Neural cell (in vitro differentiated cells): ENCODE results near the gene HPCA. TPM values are rescaled to one million over a fixed set of nuclear protein-coding genes. Genes with fewer than 3 reads are reported as not detected.

Source experiments
- H2AFZ ChIP-seq: fragments of 200-600, 300-800 bp; sonication (generic), shearing (Covaris generic); 2 replicates; pipeline ENCODE4 v1.6.0; 2014; ENCODE audit warnings: low read depth, mild to moderate bottlenecking, antibody characterized with exemption, low read length, moderate library complexity
- H3F3A ChIP-seq: fragments of 200-600 bp; shearing (Covaris generic); 2 replicates; pipeline ENCODE4 v1.6.1; 2016; ENCODE audit warnings: mild to moderate bottlenecking, moderate library complexity, mixed read lengths, antibody characterized with exemption, low read length; ENCODE audit not compliant: insufficient read depth, poor library complexity, severe bottlenecking
- H3K27ac ChIP-seq: fragments of 200-600, 300-800 bp; sonication (generic), shearing (Covaris generic); 2 replicates; pipeline ENCODE4 v1.5.1; 2014; ENCODE audit warnings: mild to moderate bottlenecking, low read length, moderate library complexity
- H3K27me3 ChIP-seq: fragments of 300-800, 200-600 bp; sonication (generic), shearing (Covaris generic); 2 replicates; pipeline ENCODE4 v1.6.0; 2014; ENCODE audit warnings: mild to moderate bottlenecking, low read depth, low read length, moderate library complexity; ENCODE audit not compliant: insufficient read depth
- H3K36me3 ChIP-seq: fragments of 300-800, 200-600 bp; sonication (generic), shearing (Covaris generic); 2 replicates; pipeline ENCODE4 v1.5.1; 2014; ENCODE audit warnings: mild to moderate bottlenecking, antibody characterized with exemption, low read length, moderate library complexity; ENCODE audit not compliant: insufficient read depth
- H3K4me2 ChIP-seq: fragments of 300-800, 200-600 bp; sonication (generic), shearing (Covaris generic); 2 replicates; pipeline ENCODE4 v1.6.0; 2014; ENCODE audit warnings: mild to moderate bottlenecking, low read length
- H3K4me3 ChIP-seq: fragments of 300-800, 200-600 bp; sonication (generic), shearing (Covaris generic); 2 replicates; pipeline ENCODE4 v1.5.1; 2014; ENCODE audit warnings: mild to moderate bottlenecking, low read length, moderate library complexity
- H3K79me2 ChIP-seq: fragments of 200-600 bp; shearing (Covaris generic); replicated peaks from 2 replicates; pipeline ENCODE4 v1.6.0; 2014; ENCODE audit warnings: mild to moderate bottlenecking, low read length, moderate library complexity; ENCODE audit not compliant: insufficient read depth
- H3K9ac ChIP-seq: fragments of 300-800, 200-600 bp; sonication (generic), shearing (Covaris generic); 2 replicates; pipeline ENCODE4 v1.6.1; 2016; ENCODE audit warnings: mild to moderate bottlenecking, low read length, mixed read lengths
- H3K9me2 ChIP-seq: fragments of 200-600 bp; shearing (Covaris generic); 2 replicates; pipeline ENCODE4 v1.6.1; 2016; ENCODE audit warnings: mild to moderate bottlenecking, low read length, mixed read lengths; ENCODE audit not compliant: insufficient read depth
- H3K9me3 ChIP-seq: fragments of 200-600, 300-800 bp; sonication (generic), shearing (Covaris generic); 2 replicates; pipeline ENCODE4 v1.6.1; 2016; ENCODE audit warnings: mild to moderate bottlenecking, mixed run types, low read length, moderate library complexity, mixed read lengths
- H4K20me1 ChIP-seq: fragments of 200-600 bp; shearing (Covaris generic); 2 replicates; pipeline ENCODE4 v1.6.1; 2016; ENCODE audit warnings: mild to moderate bottlenecking, mixed run types; ENCODE audit not compliant: insufficient read depth
- CTCF ChIP-seq: fragments of 450-650 bp; IDR thresholded peaks from 2 replicates; pipeline ENCODE4 v1.5.1; 2014; ENCODE audit warnings: antibody characterized with exemption, mild to moderate bottlenecking, moderate library complexity; ENCODE audit not compliant: poor library complexity, severe bottlenecking
- EP300 ChIP-seq: fragments of 450-650 bp; conservative IDR thresholded peaks from 2 replicates; pipeline ENCODE4 v1.6.1; 2014; ENCODE audit warnings: antibody characterized with exemption, mild to moderate bottlenecking, moderate library complexity; ENCODE audit not compliant: poor library complexity, severe bottlenecking
- EZH2 ChIP-seq: fragments of 200-600, 300-800 bp; shearing (Covaris generic), sonication (generic); IDR thresholded peaks from 2 replicates; pipeline ENCODE4 v1.6.1; 2014; ENCODE audit warnings: antibody characterized with exemption, low read length, borderline replicate concordance, mild to moderate bottlenecking; ENCODE audit not compliant: insufficient read depth, poor library complexity, severe bottlenecking
- MXI1 ChIP-seq: fragments of 450-650 bp; conservative IDR thresholded peaks from 2 replicates; pipeline ENCODE4 v1.6.1; 2014; ENCODE audit warnings: antibody characterized with exemption, mild to moderate bottlenecking; ENCODE audit not compliant: poor library complexity, severe bottlenecking
- POLR2AphosphoS5 ChIP-seq: IDR thresholded peaks from 2 replicates; pipeline ENCODE4 v1.6.1; 2012
- RAD21 ChIP-seq: fragments of 450-650 bp; conservative IDR thresholded peaks from 2 replicates; pipeline ENCODE4 v1.6.1; 2014; ENCODE audit warnings: antibody characterized with exemption, mild to moderate bottlenecking, moderate library complexity
- REST ChIP-seq: IDR thresholded peaks from 2 replicates; pipeline ENCODE4 v1.6.1; 2012; ENCODE audit warnings: borderline replicate concordance
- SMC3 ChIP-seq: fragments of 450-650 bp; conservative IDR thresholded peaks from 2 replicates; pipeline ENCODE4 v1.6.1; 2014; ENCODE audit warnings: antibody characterized with exemption, mild to moderate bottlenecking, moderate library complexity; ENCODE audit not compliant: poor library complexity
- TAF1 ChIP-seq: IDR thresholded peaks from 2 replicates; pipeline ENCODE4 v1.6.1; 2012; ENCODE audit warnings: low read depth
- polyA plus RNA-seq: library from polyadenylated mRNA; depleted of rRNA; stranded (reverse); fragments of >200 nt; gene quantifications from 2 replicates; pipeline ENCODE4 v1.2.3, GENCODE V29; 2014

Gene HPCA
- polyA plus RNA-seq, 1 donor from 2014 or later, result 1.9 TPM

- H3K9me2 ChIP-seq, result no peaks in the 10 kb centered on the region
- H3F3A ChIP-seq, result peaks cover 4% of the 10 kb centered on the region
- TF ChIP-seq EZH2 (no peak), CTCF (no peak), EP300 (no peak), SMC3 (no peak), REST (no peak), MXI1 (no peak), TAF1 (no peak), RAD21 (no peak), POLR2AphosphoS5 (no peak)
- no peak overlapping the region for H3K4me3 ChIP-seq
- no peaks in the 10 kb centered on the region for H4K20me1 ChIP-seq
- H3K4me2 ChIP-seq, result no peak overlapping the region
- no peak overlapping the region for H3K9ac ChIP-seq
- no peaks in the 10 kb centered on the region for H3K9me3 ChIP-seq
- H3K27ac ChIP-seq, result no peak overlapping the region
- no peak overlapping the region for H2AFZ ChIP-seq
- no peaks in the 10 kb centered on the region for H3K36me3 ChIP-seq
- H3K79me2 ChIP-seq, result no peaks in the 10 kb centered on the region
- peaks cover 8% of the 10 kb centered on the region for H3K27me3 ChIP-seq
Observed at GRCh38 chr1:32874860-32875752, 11.2 kb upstream of the HPCA start.

- Histone ChIP-seq H3K27ac (no peak overlapping the region), H3K9ac (no peak overlapping the region), H4K20me1 (no peaks in the 10 kb centered on the region), H3K4me3 (no peak overlapping the region), H3F3A (peaks cover 3% of the 10 kb centered on the region), H3K79me2 (no peaks in the 10 kb centered on the region), H3K27me3 (peaks cover under 1% of the 10 kb centered on the region), H3K9me2 (no peaks in the 10 kb centered on the region), H3K9me3 (no peaks in the 10 kb centered on the region), H2AFZ (no peak overlapping the region), H3K4me2 (no peak overlapping the region), H3K36me3 (no peaks in the 10 kb centered on the region)
- peak; percentile 60 for TF ChIP-seq CTCF
- no peak for TF ChIP-seq SMC3
- TF ChIP-seq TAF1, result no peak
- no peak for TF ChIP-seq RAD21
- no peak for TF ChIP-seq POLR2AphosphoS5
- no peak for TF ChIP-seq MXI1
Observed at GRCh38 chr1:32876341-32877210, 9.7 kb upstream of the HPCA start.
